Stimulated activated CD4-positive, alpha-beta T cell treated with anti-CD3 and anti-CD28 coated beads, Interleukin-4, amount 100 ng/mL, for 4 hours (primary cell): ENCODE data around the gene PAPPA.

Experiments used
- DNase-seq, 2 experiments: peaks; one replicate each; pipeline ENCODE4 v3.0.0-alpha.2; 2020

Gene PAPPA

DNA sequence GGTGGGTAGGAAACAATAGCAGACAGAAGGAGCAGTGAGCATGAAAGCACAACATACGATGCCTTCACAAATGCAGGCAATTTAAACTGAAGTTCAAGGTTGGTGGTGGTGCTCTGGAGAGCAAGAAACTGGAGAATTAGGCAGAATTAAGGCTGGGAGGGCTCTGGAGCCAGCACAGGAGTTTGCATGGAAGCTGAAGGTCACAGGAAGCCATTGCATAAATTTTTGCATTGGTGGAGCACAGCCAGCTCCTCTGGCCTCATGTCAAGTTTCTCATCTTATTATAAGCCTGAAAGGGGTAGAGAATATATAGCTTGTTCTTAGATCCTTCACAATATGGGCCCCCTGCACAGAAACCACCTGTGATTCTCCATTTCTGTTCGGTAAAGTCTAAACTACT lies 207.4 kb downstream of the PAPPA start:
- no peak for DNase-seq

GRCh38 chr9:116361547-116361946 lies 208.0 kb downstream of the PAPPA start:
- DNase-seq: no peak

- no peak for DNase-seq
Measured at GRCh38 chr9:116362493-116362892, 208.9 kb downstream of the PAPPA start.

DNA sequence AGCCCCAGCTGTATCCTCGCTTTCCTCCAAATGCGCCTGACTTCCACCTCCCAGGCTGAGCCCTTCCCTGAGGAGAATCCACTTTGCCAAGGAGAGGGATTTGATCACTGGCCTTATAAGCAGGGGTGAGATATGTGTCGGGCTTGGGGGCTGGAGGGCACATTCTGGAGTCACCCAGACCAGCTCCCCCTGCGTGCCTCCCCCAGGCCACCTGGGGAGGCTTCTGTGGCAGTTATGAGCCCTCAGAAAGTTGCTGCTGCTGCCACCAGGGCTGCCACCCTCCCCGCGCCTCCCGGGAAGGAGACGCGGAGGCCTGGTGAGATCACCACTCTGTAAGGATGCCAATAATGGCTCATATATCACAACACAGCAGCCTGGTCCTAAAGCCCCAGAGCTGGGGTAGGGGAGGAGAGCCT lies 211.5 kb downstream of the PAPPA start:
- DNase-seq: no peak

DNA sequence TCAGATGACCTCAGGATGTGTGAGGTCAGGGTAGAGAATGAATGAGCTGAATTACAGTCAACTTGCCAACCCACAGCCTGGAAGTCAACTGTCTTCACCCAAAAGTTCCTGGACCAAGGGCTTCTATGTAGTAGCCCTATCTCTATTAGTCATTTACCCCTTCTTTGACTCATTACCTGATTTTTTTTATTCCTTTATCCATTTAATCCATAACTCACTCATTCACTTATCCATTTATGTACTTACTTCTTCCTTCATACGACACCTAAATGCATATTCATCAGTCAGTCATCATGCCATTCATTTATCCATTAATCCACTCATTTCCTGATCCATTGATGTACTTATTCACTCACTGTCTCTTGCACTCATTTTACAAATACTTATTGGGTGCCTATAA lies 212.7 kb downstream of the PAPPA start:
- no peak for DNase-seq

DNA sequence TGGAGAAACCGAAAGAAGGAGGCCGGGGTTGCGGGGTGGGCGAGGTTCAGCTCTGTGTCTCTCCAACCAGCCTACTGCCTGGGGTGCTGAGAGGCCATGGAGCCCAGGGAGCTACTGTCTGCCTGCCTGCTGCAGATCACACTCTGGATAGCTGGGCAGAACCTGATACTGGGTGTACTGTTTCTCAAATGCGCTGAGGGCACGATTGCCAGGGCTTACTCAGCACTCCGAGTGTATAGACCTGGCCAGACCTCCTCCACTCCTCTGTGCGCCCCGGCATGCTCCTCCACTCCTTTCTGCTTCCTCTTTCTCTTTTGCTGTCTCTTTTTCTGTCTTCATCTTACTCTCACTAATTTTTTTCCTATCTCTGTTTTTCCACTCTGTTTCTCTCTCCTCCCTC lies 215.1 kb downstream of the PAPPA start:
- no peak for DNase-seq

DNA sequence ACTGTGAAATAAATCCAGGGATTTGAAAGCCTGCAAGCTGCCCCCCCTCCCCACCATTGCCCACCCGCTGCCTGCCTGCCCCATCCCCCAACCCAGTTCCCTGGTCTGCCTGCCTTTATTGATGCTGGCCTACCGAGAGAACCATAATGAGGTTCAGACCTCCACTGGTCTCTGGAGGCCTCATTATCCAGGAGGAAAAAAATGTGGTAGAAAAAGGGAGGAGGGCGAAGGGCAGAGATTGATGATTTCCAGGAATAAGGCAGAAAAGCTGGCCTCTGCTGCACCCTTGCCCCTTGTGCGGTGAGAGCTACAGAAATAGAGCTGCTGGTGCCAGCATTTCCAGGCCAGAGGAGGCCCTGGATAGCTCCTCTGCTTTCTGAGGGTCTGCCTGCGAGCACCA lies 216.1 kb downstream of the PAPPA start:
- DNase-seq: no peak

- no peak for DNase-seq
Measured at GRCh38 chr9:116370556-116370955, 217.0 kb downstream of the PAPPA start.

- DNase-seq: no peak
Measured at GRCh38 chr9:116372081-116372673, 218.6 kb downstream of the PAPPA start.

DNA sequence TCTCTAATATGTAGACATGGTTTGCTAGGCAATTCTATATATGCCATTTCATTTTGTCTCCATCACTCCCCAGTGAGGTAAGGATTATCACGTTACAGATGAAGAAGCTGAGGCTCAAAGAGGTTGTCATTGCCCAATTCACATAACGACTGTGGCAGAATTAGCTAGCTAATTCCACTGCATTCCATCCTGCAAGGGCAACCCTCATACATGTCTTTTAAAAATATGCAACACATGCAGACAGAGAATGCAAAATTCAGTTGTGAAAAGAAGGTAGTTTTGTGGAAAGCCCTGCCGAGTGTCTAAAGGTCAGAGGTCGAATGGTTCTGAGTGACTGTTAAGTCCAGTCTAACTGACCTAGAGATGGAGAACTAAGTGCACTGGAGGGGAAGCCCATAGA lies 219.2 kb downstream of the PAPPA start:
- DNase-seq: no peak

- no peak for DNase-seq
Measured at GRCh38 chr9:116377179-116377798, 223.7 kb downstream of the PAPPA start.

DNA sequence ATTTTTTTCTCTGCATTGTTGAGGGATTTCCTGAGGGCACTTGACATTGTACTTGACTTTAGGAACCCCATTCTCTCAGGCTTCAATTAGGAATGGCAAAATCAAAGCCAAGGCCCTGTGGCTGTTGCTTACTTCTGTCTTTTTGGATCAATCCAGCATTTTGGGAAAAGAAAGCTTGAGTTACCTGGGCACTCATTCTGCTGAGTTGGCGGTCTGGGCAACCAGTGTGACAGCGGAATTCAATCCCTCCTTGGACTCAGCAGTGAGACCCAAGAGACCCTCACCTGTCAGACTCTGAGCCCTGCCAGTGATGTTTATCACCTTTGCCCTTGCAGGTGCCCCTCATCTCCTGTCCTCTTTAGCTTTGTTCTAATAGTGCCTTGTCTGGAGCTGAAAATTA lies 225.3 kb downstream of the PAPPA start:
- DNase-seq: no peak

DNA sequence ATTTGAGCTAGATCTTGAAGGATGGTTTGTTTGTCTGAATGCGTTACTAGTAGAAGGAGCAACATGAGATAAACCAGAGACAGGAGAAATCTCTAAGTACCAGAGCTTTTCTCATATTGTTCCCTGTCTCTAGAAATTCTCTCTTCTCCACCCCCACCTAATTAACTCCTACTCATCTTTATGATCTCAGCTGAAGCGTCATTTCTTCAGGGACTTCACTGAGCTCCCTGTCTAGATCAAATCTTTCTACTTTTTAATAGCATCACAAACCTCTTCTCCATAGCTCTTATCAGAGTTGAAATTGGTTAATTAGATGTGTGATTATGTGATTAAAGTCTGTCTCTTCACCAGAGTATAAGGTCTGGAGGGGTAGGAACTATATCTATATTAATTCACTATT lies 226.2 kb downstream of the PAPPA start:
- no peak for DNase-seq

DNA sequence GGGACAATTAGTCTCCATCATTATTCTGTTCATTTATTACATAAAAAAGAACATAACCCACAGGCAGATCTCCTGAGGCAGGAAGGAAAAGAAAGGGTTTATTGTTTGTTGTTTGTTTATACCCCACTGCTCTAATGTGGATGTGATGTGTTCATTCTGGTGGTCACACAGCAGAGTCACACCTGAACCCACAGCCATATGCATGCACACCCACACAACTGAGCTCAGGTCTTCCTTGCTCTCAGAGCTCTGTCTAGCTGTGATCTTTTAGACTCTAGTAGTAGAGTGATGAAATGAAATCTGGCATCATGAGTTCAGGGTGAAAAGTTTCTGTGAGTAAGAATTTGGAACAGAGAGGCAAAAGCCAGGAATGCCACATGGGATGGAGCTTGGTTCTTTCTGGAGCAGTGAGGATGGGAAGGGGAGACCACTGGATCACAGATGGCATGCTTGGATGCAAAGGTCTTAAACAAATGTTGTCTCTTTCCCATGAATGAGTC lies 227.0 kb downstream of the PAPPA start:
- no peak for DNase-seq

GRCh38 chr9:116381350-116381749 lies 227.8 kb downstream of the PAPPA start:
- DNase-seq: no peak

DNA sequence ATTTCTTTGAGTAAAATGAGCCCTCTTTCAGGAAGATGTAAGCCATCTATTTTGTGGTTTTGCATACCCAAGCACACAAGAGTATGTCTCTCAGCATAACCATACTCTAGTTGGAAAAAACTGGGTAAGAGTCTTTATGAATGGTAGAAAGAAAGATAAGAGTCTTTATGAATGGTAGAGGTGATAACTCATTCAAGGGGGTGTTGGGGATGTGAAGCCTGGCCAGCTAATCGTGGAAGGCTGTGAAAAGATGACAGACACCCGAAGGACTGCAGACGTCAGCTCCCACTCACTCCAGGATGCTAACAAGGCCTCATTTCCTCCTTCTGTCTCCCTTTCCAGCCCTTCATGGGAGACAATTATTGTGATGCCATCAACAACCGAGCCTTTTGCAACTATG lies 228.5 kb downstream of the PAPPA start:
- DNase-seq: no peak

DNA sequence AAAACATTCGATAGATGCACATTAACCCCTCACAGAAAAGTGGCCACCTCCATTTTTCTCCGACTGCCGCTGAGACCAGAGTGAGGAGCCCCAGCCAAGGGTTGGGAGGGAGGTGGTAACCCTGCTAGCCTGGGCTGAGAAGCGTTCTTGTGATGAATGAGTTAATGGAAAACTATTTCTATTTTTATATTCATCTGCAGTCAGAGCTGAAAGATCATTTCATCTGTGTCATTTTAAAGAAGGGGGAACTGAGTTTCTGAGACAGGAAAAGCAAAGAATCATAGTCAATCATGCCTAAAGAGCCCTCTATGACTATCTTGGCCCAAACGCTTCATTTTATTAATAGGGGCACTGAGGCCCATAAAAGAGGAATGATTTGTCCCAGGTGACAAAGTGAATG lies 229.5 kb downstream of the PAPPA start:
- no peak for DNase-seq

- DNase-seq: no peak
Measured at GRCh38 chr9:116383936-116384335, 230.3 kb downstream of the PAPPA start.

GRCh38 chr9:116387934-116388698 lies 234.5 kb downstream of the PAPPA start:
- no peak for DNase-seq

GRCh38 chr9:116389541-116390302 lies 236.1 kb downstream of the PAPPA start:
- DNase-seq: no peak

DNA sequence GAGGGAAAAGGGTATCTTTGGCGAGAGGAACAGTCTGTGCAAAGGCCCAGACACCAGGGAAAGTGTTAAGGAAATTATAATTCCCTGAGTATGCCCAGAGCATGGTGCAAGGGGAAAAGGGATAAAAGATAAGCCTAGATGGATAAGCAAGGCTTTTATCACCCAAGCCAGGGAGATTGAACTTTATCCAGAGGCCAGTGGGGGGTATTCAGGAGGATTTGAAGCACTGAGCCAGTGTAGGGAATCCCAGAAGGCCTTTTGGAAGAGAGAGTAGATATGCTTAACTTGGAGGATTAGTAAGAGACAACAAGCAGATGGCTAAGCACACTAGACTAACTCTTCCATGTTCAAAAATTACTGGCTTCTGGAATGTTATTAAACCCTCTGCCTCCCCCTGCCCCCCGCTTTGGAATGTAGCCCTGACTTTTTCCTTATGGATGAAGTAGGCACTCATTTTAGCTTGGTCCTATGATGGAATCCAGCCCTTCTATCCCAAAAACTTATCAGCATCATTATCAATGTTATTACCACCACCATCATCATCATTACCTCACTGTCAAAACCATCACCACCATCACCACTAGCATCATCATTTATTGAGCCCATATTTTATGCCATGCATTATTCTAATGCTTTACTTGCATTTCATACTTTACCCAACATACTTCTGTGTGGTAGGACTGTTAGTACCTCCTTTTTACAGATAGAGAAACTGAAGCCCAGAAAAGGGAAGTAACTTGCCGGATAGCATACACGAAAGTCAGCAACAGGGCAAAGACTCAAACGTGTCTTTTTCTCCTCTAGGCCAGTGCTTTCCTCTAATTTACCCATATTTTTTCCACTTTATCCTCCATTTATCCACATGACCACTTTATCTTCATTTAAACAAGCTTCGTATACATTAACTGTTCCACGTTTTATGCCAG lies 237.0 kb downstream of the PAPPA start:
- DNase-seq: no peak

- no peak for DNase-seq
Measured at GRCh38 chr9:116391306-116391900, 237.8 kb downstream of the PAPPA start.
